ENCODE data around the gene HAPSTR1.
A peak's percentile ranks its signal among the peaks of the same experiment; 100 is the strongest.

HAPSTR1 gene

DNA sequence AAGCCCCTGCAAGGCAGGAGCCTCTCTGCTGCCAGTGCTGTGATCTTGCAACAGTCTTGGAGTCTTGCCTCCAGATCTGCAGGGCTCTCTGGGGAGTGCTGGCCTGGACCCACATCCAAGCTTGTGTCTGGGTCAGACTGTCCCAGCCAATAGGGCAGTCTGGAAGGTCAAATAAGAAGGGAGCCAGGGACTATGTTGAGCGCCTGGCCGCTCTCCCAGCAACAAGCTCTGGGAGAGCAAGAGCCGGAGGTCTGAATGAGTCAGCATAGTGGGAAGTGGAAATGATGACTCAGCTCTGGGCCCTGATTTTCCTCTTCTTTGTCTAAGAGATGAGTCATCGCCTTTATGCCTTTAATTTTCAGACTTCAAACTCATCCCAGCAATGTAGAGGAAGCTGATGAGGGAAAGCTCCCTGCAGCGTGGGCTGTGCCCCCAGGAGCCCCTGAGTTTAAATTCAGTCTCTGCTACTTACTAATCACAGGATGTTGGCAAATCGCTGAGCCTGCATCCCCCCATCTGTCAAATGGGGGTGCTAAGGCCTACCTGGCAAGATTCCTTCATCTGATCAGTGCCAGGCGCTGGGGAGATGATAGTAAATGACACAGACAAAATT is 43.6 kb upstream of the HAPSTR1 start (continued):
- TF ChIP-seq ZNF341 (tag by site-specific recombination; IDR thresholded peaks at IDR 0.05; ENCODE audit: low read depth) (no peak), KLF10 (tag by site-specific recombination; IDR thresholded peaks at IDR 0.05) (peak; percentile 49; the same call in 1 of the 2 replicates), KLF9 (tag by site-specific recombination; IDR thresholded peaks at IDR 0.05; ENCODE audit: low read depth) (no peak), ZNF19 (tag by site-specific recombination; IDR thresholded peaks at IDR 0.05; ENCODE audit: low read depth) (no peak), ZNF747 (tag by site-specific recombination; IDR thresholded peaks at IDR 0.05) (no peak), ZNF626 (tag by site-specific recombination; IDR thresholded peaks at IDR 0.05) (no peak), GLI4 (tag by site-specific recombination; IDR thresholded peaks at IDR 0.05) (no peak), REPIN1 (tag by site-specific recombination; IDR thresholded peaks at IDR 0.05; ENCODE audit: low read depth) (no peak), KLF1 (tag by site-specific recombination; IDR thresholded peaks at IDR 0.05) (no peak), ZNF112 (tag by site-specific recombination; IDR thresholded peaks at IDR 0.05) (no peak), ZNF768 (tag by site-specific recombination; IDR thresholded peaks at IDR 0.05) (no peak), PRDM1 (tag by site-specific recombination; IDR thresholded peaks at IDR 0.05) (peak; percentile 82), ZNF76 (tag by site-specific recombination; IDR thresholded peaks at IDR 0.05; ENCODE audit: borderline replicate concordance, low read depth) (0 out of 2 replicates have a peak, but pooled peaks have one; percentile 16), ZNF529 (tag by site-specific recombination; IDR thresholded peaks at IDR 0.05; ENCODE audit: insufficient replicate concordance) (no peak), ZNF777 (tag by site-specific recombination; IDR thresholded peaks at IDR 0.05; ENCODE audit: borderline replicate concordance) (no peak), MZF1 (tag by site-specific recombination; IDR thresholded peaks at IDR 0.05; ENCODE audit: borderline replicate concordance) (no peak; the same call in 1 of the 2 replicates), ZFHX2 (tag by site-specific recombination; conservative IDR thresholded peaks at IDR 0.05) (peak; percentile 65; the same call in 1 of the 2 replicates), ZNF23 (tag by site-specific recombination; IDR thresholded peaks at IDR 0.05; ENCODE audit: borderline replicate concordance) (no peak), ZNF211 (tag by site-specific recombination; IDR thresholded peaks at IDR 0.05; ENCODE audit: low read depth) (no peak), GLIS1 (tag by site-specific recombination; IDR thresholded peaks at IDR 0.05) (peak; percentile 83), ZNF248 (tag by site-specific recombination; IDR thresholded peaks at IDR 0.05) (no peak), ZNF302 (tag by site-specific recombination; IDR thresholded peaks at IDR 0.05; ENCODE audit: low read depth) (no peak), YY2 (tag by site-specific recombination; IDR thresholded peaks at IDR 0.05) (no peak), ZNF274 (IDR thresholded peaks at IDR 0.05; ENCODE audit: low read length) (no peak), ZNF274 (tag by site-specific recombination; IDR thresholded peaks at IDR 0.05; ENCODE audit: borderline replicate concordance) (no peak), OSR2 (tag by site-specific recombination; IDR thresholded peaks at IDR 0.05) (no peak), ZNF561 (tag by site-specific recombination; IDR thresholded peaks at IDR 0.05; ENCODE audit: borderline replicate concordance) (no peak), ZBTB1 (tag by site-specific recombination; IDR thresholded peaks at IDR 0.05) (no peak), ZNF623 (tag by site-specific recombination; IDR thresholded peaks at IDR 0.05) (no peak), ZNF426 (tag by site-specific recombination; IDR thresholded peaks at IDR 0.05) (no peak)
- TF ChIP-seq, protein P1, sequence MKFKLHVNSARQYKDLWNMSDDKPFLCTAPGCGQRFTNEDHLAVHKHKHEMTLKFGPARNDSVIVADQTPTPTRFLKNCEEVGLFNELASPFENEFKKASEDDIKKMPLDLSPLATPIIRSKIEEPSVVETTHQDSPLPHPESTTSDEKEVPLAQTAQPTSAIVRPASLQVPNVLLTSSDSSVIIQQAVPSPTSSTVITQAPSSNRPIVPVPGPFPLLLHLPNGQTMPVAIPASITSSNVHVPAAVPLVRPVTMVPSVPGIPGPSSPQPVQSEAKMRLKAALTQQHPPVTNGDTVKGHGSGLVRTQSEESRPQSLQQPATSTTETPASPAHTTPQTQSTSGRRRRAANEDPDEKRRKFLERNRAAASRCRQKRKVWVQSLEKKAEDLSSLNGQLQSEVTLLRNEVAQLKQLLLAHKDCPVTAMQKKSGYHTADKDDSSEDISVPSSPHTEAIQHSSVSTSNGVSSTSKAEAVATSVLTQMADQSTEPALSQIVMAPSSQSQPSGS (tag by site-specific recombination; IDR thresholded peaks at IDR 0.05; ENCODE audit: low read depth) = 0 out of 2 replicates have a peak, but pooled peaks have one; percentile 14
- TF ChIP-seq, protein P2, sequence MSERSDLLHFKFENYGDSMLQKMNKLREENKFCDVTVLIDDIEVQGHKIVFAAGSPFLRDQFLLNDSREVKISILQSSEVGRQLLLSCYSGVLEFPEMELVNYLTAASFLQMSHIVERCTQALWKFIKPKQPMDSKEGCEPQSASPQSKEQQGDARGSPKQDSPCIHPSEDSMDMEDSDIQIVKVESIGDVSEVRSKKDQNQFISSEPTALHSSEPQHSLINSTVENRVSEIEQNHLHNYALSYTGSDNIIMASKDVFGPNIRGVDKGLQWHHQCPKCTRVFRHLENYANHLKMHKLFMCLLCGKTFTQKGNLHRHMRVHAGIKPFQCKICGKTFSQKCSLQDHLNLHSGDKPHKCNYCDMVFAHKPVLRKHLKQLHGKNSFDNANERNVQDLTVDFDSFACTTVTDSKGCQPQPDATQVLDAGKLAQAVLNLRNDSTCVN (tag by site-specific recombination; optimal IDR thresholded peaks at IDR 0.05) = no peak
- TF ChIP-seq, protein P3, sequence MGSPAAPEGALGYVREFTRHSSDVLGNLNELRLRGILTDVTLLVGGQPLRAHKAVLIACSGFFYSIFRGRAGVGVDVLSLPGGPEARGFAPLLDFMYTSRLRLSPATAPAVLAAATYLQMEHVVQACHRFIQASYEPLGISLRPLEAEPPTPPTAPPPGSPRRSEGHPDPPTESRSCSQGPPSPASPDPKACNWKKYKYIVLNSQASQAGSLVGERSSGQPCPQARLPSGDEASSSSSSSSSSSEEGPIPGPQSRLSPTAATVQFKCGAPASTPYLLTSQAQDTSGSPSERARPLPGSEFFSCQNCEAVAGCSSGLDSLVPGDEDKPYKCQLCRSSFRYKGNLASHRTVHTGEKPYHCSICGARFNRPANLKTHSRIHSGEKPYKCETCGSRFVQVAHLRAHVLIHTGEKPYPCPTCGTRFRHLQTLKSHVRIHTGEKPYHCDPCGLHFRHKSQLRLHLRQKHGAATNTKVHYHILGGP (tag by site-specific recombination; IDR thresholded peaks at IDR 0.05) = no peak
- TF ChIP-seq, protein P4, sequence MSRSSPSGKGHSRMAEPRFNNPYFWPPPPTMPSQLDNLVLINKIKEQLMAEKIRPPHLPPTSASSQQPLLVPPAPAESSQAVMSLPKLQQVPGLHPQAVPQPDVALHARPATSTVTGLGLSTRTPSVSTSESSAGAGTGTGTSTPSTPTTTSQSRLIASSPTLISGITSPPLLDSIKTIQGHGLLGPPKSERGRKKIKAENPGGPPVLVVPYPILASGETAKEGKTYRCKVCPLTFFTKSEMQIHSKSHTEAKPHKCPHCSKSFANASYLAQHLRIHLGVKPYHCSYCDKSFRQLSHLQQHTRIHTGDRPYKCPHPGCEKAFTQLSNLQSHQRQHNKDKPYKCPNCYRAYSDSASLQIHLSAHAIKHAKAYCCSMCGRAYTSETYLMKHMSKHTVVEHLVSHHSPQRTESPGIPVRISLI (tag by site-specific recombination; IDR thresholded peaks at IDR 0.05) = no peak
- TF ChIP-seq, protein P5, sequence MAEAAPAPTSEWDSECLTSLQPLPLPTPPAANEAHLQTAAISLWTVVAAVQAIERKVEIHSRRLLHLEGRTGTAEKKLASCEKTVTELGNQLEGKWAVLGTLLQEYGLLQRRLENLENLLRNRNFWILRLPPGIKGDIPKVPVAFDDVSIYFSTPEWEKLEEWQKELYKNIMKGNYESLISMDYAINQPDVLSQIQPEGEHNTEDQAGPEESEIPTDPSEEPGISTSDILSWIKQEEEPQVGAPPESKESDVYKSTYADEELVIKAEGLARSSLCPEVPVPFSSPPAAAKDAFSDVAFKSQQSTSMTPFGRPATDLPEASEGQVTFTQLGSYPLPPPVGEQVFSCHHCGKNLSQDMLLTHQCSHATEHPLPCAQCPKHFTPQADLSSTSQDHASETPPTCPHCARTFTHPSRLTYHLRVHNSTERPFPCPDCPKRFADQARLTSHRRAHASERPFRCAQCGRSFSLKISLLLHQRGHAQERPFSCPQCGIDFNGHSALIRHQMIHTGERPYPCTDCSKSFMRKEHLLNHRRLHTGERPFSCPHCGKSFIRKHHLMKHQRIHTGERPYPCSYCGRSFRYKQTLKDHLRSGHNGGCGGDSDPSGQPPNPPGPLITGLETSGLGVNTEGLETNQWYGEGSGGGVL (tag by site-specific recombination; IDR thresholded peaks at IDR 0.05) = no peak

All from HEK293 (cell line).